Medulla oblongata (tissue), 1 donor: ENCODE results near the gene ELOVL2.

Experiments
- DNase-seq: peaks from one replicate; pipeline ENCODE4 v3.0.0-alpha.2; 2015; ENCODE audit errors: extremely low spot score

The ELOVL2 gene

DNA sequence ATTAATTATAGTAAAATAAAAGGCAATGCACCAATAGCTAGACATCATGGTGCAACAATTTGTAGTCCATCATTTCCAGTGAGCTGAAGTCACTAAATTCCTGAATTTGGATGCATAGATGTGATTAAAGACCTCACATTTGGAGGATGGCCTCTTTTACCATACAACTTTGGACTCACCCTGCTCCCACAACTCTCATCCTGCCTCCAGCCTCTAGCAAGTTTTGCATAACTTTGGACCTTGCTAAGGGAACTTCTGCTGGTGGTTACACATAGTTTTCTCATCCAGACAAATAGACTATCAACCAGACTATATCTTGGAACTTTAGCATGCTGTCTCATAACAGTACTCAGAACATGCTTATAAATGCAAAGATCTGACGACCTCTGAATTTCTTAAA lies 12.8 kb upstream of the ELOVL2 start:
- no peak for DNase-seq

DNA sequence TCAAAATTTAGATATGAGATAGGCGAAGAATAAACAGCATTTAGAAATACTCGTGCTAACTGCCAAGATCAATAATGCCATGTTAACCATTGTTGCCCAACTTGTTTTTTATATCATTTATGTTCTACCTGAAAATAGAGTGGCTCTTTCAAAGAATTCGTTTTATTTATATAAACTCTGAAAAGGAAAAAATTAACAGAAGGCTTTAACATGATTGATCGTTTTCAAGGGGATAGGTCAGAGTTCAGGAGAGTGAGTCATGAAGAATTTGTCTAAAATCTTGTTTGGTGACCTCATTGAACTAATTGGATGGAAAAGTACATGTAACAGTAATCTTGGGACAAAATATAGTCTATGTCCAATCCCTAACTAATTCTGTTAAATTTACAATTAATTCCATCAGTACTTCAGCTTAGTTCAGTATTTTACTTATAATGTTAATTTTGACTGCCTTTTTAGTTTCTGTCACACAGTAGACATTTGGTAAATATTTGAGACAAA lies 11.1 kb upstream of the ELOVL2 start:
- DNase-seq = no peak

DNA sequence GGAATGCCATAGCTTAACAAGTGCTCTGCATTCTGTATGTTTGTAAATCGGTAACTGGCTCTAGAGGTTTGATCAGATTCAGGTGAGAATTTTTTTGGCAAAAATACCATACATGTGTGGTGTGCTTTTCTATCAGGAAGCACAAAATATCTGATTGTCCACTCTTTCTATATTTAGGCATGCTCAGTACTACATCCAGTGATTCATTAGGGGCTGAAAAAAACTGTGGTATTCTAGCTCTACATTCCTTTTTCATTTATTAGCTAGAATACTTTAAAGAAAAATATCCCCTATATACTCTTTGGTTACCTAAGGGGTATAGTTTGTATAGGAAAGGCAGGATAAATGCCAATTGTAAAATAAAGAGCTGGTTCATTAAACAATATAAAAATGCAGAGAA lies 10.6 kb upstream of the ELOVL2 start:
- DNase-seq = no peak

DNA sequence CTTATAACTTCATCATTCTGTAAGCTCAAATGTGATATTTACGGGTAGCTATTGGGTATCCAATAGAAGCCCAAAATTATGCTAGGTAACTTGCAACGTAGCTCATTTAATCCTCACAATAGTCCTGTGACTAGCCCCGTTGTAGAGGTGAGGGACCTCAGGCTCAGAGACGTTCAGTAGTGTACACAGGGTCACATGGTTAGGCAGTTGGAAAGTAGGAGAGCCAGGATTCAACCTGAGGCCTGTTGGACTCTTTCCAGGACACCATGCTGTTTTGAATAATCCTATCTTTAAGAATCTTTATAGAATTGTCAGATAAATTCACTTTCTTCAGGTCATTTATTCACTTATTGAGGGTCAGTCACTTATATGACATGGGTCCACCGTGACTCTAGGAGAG lies 9.2 kb upstream of the ELOVL2 start:
- DNase-seq = no peak

DNA sequence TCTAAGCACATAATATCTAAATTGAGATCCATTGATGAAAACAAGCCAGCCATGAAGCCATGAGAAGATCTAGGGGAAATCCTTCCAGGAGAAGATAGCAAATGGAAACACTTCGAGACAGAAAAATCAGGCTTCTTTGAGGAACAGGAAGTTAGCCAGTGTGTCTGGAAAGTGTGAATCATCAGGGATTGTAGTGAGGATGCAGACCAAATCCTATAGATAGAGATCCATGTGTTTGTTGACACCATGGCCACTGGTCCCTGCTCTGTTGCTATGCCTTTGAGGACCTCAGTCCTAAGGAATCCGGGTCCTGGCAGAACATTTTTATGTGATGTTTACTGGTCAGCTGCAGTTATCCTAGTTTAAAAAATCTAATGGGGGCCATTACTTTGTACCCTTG lies 6.6 kb upstream of the ELOVL2 start:
- no peak for DNase-seq

DNA sequence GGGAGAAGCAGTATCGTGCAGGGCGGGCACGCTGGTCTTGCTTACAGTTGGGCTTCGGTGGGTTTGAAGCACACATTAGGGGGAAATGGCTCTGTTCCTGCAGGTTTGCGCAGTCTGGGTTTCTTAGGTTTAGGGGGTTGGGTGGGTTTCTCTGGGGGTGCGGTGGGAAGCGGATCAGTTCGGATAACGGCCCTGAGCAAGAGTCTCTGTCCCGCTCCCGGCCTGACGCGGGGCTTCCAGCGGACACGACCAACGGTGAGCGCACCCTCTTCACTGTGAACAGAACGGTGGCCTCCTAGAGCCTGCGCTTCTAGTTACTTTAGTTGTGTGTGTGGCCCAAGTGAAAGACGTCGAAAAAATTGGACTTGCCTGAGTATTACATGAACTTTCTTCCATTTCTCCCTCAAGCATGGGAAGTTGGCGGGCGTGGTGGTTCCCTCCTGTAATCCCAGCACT lies 635 bp upstream of the ELOVL2 start:
- no peak for DNase-seq

DNA sequence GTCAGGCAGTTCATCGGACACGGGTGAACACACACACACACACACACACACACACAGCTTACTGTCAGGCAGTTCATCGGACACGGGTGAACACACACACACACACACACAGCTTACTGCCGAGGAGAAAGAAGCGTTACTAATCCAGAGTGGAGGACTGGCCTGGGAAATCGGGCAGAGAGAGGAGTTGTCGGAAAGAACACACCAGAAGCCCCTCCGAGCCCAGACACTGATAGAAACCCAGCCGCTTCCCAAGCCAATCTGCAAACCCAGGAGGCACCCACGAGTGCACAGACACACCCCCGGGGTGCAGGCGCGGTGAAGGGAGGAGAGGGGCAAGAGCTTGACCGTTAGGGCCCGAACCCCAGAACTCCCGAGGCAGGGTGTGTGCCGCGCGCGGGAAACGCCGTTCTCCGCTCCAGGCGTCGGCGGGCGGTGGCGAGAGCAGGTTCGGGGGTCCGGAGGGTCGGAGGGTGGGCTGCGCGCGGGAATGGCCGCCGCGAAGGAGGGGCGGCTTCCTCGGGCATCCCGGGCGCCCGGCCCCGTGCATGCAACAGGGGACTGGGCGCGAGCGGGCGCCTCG lies 636 bp downstream of the ELOVL2 start:
- no peak for DNase-seq

DNA sequence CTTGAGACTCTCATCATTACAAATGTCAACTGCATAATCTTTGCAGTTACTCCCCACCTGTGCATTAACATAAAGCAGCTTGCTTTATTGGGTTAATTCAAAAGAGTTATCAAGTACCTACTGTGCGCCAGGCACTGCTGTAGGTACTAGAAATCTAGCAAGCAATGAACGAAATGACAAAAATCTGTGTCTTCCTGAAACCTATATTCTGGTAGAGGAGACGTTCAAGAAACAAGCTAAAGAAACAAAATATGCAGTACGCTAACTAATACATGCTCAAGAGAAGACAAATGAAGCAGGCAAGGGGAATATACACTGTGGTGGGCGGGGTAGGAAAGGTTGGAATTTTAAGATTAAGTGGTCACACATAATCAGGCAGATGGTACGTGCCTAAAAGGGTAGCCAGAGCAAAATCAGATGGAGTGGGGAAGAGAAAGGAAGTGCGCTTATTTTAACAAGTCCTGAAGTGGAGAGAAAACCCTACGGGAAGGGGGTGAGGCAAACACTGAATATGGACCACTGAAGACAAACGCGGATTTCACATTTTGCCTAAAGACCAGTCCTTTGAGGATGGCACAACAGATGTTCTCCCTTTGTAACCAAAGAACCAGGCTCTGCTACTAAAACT lies 1.2 kb downstream of the ELOVL2 start:
- DNase-seq = no peak

DNA sequence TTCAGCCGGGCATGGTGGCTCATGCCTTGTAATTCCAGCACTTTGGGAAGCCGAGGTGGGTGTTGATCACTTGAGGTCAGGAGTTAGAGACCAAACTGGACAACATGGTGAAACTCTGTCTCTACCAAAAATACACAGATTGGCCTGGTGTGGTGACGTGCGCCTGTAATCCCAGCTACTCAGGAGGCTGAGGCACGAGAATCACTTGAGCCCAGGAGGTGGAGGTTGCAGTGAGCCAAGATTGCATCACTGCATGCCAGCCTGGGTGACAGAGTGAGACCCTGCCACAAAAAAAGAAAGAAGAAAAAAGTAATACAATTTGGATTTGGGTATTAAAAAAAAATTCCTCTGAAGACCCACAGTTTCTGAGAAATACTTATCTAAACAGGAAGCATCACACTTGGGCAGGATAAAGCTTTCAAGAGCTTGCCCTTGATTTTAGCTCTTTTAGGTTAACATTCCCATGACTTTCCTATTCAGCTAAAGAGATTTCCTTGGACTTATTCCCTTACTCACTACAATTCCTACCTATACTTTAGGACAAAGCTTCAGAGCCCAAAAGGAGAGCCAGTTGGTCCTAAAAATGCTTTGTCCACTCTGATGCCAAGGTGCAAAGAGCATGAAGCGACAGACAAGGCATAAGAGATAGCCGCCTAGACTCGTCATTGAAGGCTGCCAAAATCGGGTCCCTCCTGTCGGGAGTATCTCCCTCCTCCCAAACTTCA lies 1.9 kb downstream of the ELOVL2 start:
- no peak for DNase-seq

DNA sequence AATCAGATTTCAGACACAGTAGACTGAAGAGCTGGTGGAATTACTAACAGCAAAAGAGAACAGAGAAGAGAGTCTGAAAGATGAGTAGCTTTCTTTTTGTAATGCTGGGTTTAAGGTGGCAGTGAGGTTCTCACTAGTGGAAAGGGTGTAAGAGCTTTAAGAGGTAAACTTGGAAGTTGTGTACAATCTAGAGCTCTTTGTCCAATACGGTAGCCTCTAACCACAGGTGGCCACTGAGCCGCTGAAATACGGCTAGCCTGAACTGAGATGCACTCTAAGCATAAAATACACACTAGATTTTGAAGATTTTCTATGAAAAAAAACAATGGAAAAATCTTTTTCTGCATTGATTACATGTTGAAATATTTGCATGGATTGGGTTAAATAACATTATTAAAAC lies 4.0 kb downstream of the ELOVL2 start:
- DNase-seq = no peak

DNA sequence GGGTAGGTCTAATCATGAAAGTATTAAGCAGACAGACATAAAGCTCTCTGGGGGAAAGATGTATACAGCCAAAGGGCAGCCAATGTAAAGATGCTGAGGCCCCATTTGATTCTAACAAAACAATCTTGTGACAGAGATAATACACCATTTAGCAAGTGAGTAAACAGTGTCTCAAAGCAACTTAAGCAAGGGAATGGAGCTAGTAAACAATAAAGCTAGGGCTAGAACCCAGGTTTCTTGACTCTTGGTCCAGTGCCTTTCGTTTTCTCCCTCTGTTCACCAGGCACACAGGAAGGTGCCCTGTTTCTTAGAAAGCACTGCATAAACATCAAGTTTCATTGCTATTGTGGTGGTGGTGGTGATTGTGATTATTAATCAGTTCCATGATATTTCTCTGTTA lies 5.1 kb downstream of the ELOVL2 start:
- no peak for DNase-seq

DNA sequence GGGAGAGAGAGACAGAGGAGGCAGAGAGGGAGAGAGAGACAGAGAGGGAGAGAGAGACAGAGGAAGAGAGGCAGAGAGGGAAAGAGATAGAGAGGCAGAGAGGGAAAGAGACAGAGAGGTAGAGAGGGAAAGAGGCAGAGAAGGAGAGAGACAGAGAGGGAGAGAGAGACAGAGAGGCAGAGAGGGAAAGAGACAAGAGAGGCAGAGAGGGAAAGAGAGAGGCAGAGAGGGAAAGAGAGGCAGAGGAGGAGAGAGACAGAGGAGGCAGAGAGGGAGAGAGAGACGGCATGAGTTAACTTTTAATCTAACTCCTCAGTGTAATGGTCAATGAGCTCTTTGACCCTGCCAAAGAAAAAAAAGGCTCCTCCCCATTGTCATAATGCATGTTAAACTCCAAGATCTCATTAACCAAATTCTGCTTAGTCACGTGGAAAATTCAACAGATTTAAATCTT lies 7.1 kb downstream of the ELOVL2 start:
- no peak for DNase-seq

DNA sequence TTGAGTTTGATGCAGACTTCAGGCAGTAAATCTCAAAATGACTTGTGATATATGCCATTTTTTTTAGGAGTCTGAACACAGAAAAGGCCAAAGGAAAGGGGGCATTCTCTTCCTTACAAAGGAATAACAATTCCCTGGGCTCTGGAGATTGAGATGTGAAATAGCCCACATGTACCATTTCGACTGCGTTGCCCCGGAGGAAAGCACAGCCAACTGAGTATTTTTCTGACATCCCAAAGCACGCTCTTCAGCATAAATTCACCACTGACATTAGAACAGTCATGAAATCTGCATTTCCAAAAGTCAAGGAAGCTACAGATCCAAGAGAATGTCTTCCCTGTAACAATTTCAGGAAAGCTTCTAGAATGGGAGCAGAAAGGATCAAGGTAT lies 7.8 kb downstream of the ELOVL2 start:
- no peak for DNase-seq

DNA sequence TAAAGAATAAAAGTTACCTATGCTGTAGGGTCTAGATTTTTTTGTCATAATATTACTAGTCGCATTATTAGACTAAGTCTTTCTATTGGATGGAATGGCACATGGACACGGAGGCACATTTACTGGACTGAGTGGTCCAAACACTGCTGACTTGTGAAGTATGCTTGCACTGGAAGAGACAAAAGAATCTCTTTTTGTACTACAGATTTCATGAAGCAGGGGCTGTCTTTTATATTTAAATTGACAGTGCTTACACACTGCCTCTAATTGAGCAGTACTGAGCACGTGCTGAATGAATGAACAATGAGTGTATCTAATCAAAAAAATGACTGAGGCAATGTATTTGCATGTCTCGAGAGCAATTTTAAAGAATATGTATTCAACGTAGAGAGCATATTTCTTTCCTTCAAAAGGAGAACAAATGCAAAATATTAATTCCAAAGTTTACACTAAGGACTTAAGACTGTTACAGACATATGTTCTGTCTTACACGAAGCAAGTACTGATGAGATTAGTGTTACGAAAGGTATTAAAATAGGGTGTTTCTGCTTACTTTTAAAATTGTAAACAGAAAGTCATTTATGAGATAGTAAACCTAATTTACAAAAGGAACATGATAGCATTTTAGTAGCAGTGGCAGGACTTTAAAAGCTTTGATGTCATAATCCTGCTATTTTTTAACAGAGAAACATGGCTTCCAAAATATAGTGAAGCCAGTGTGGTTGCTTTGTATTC lies 8.3 kb downstream of the ELOVL2 start:
- no peak for DNase-seq

DNA sequence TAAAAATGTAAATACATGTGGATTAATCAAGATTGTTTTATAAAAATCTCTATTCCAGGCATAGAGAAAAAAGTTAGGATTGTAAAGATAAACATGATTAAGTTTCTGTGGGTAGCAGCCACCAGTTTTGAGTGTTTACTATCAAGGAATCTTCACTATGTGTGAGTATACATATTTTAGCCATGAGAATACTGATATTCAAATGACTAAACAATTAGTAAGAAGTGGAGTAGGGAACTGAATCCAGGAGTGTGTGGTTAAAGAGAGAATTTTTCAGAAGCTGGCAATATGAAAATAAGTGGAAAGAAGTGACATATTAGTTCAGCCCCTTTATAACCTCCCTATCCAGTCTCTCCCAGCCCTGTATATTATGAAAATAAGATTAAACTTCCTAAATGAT lies 10.3 kb downstream of the ELOVL2 start:
- no peak for DNase-seq

DNA sequence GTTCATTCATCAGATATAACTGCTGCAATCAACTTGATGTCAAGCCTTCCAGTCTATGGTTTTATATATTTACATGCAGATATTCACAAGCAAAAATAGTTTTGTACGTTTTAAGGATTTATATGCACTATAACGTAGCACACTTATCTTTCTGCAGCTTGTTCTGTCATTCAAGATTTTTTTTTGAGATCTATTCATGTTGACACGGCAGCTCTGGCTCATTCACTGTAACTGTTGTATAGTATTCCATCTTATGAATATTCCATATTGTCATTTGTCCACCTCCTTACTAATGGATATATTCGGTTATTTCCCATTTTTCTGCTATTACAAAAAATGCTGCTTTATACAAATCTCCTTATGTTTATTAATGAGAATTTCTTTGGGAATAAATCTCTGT lies 13.2 kb downstream of the ELOVL2 start:
- no peak for DNase-seq

DNA sequence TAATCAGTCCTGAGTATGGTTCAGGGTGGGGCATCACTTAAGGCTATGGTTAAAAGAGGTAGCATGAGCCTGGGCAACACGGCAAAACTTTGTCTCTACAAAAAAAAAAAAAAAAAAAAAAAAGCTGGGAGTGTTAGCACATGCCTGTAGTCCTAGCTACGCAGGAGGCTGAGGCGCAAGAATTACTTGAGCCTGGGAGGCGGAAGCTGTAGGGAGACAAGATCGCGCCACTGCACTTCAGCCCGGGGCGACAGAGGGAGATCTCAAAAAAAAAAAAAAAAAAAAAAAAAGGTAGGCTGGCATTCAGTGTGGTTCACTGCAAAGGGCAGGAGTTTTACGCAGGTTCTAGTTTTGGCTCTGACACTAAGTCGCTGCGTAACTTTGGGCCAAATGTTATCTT lies 15.1 kb downstream of the ELOVL2 start:
- no peak for DNase-seq

DNA sequence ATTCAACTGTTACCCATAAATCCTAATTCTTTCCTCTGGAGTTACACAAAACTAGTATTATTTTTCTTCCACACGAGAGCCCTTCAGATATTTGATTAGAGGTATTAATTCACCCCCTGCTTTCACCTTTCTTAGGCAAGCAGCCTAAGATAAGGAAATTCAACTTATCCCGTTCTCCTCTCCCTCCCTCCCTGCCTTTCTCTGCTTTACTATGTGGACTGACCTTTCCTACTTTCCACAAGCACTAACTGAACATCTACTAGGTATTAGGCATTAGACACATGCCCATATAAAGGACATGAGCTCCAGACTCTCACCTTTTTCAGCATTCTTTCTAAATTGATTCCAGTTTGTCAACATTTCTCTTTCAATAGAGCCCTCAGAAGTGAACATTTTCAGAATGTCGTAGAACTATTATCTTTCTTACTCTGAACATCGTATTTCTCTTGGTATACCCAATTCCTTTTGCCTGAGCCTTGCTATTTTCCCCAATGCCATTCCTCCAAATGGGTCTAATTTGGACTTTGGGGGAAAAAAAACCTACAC lies 16.5 kb downstream of the ELOVL2 start:
- DNase-seq = no peak

DNA sequence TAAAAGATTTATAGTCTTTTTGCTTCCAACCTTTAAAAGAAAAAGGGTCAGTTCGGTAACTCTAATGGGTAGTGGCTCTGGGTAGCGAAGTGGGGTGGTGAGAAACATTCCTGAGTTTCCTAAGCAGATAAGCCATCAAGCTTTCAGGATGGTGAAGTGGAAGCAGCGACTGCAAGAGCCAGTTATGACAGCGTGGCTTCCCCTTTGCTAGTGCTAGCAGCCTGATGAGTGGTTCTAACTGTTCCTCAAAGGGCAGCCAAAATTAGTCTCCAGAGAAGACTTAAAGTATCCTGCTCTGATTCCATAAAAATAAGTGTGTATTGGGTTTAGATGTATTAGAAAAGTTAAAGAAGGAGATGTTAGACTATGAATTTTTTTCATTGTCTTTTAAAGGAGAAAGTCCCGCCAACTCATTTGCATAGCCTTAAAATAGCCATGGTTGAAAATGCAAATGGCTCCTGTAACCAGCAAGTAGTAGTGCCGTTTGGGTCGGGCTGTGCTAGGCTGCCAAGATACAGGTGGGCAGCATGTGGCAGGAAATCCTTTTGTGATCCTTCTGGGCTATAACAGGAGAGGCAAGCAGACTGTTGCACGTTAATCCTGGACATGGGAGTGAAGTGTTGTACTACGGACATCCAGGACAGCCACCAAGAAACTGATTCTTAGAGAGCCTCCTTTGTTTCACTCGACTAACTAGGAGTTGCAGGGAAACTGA lies 18.0 kb downstream of the ELOVL2 start:
- DNase-seq = no peak

DNA sequence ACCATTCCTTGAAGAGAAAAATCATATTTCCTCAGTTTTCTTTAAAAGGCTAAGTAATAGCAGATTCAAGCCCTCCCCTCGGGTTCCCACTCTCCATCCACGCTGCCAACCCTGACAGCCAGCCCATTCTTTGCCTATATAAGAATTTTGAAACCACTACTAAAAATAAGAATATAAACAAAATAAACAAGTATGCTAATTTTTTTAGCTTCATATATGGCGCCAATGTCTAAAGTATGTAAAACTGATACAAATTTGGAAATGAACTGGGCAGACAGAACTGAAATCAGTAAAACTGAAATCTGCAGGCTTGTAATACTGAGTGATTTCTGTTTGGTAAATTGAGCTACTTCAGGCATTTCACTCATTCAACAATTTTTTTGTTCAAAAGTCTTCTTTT lies 19.0 kb downstream of the ELOVL2 start:
- no peak for DNase-seq

DNA sequence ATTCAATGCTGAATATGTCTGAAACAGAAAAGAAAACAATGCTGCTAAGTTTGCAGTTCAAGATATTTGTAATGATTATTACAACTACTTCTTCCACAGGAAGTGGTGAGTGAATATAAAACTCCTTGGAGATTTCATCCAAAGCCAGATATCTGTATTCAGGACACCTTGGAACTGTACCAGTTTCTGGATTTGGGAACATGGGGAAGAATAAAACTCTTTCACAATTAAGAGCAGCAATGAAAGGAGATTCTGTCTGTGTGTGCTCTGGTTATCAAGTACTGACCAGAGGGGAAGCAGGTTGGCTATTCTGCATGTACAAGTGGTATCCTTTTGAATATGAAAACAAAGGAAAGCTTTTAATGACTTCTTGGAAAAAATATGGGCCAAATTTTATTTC lies 21.1 kb downstream of the ELOVL2 start:
- DNase-seq = peak; percentile 69

DNA sequence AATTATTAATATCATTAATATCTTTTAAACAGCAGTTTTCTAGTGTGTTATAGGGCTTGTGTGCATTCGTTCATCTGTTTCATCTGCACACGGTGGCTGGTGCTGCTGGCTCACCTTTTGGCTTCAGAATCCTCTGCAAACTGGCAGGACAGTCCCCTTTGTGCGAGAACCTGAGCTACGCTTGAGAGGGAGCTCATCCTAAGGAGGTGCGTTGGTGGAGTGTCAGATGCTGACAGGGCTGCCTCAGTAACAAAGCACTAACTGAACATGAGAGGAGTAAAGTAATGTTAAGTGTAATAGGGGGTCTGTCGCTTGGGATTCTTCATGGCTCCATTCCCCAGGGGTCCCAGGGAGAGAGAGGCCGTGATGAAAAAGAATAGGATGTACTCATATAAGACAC lies 22.4 kb downstream of the ELOVL2 start:
- no peak for DNase-seq
